GM23338 (cell line): ENCODE data around the gene PAFAH2. TPM values are rescaled to one million over a fixed set of nuclear protein-coding genes. Genes with fewer than 3 reads are reported as not detected.

Experiments used
- ATAC-seq: fragments of 200-7000 bp; cut with Tn5 transposase; 3 replicates; pipeline ENCODE4 v1.9.1; 2020
- DNase-seq: peaks from one replicate; pipeline ENCODE4 v3.0.0-alpha.2; 2015; ENCODE audit warnings: low spot score
- H2AFZ ChIP-seq: fragments of 200-600 bp; sonication (generic); 2 replicates; pipeline ENCODE4 v1.8.0; 2016; ENCODE audit warnings: antibody characterized with exemption, mild to moderate bottlenecking, moderate library complexity
- H3F3A ChIP-seq: fragments of 200-600 bp; sonication (generic); replicated peaks from 2 replicates; pipeline ENCODE4 v1.8.0; 2017; ENCODE audit warnings: antibody characterized with exemption, mixed run types, low read depth
- H3K27ac ChIP-seq: fragments of 200-600 bp; sonication (generic); 2 replicates; pipeline ENCODE4 v1.6.1; 2016; ENCODE audit warnings: low read depth
- H3K27me3 ChIP-seq: fragments of 200-600 bp; sonication (generic); 2 replicates; pipeline ENCODE4 v1.8.0; 2016; ENCODE audit warnings: mild to moderate bottlenecking, mixed run types, moderate library complexity; ENCODE audit not compliant: insufficient read depth
- H3K36me3 ChIP-seq: fragments of 200-600 bp; sonication (generic); 2 replicates; pipeline ENCODE4 v1.8.0; 2016; ENCODE audit warnings: mild to moderate bottlenecking; ENCODE audit not compliant: insufficient read depth
- H3K4me1 ChIP-seq: fragments of 200-600 bp; sonication (generic); 2 replicates; pipeline ENCODE4 v1.8.0; 2016; ENCODE audit warnings: mild to moderate bottlenecking, moderate library complexity; ENCODE audit not compliant: insufficient read depth
- H3K4me2 ChIP-seq: fragments of 200-600 bp; sonication (generic); 2 replicates; pipeline ENCODE4 v1.7.1; 2017; ENCODE audit warnings: mixed run types
- H3K4me3 ChIP-seq: fragments of 200-600 bp; sonication (generic); 2 replicates; pipeline ENCODE4 v1.6.1; 2016; ENCODE audit warnings: mixed run types
- H3K79me2 ChIP-seq: fragments of 200-600 bp; sonication (generic); replicated peaks from 2 replicates; pipeline ENCODE4 v1.8.0; 2017; ENCODE audit warnings: mild to moderate bottlenecking; ENCODE audit not compliant: insufficient read depth
- H3K9me2 ChIP-seq: fragments of 200-600 bp; sonication (generic); 2 replicates; pipeline ENCODE4 v1.8.0; 2017; ENCODE audit not compliant: insufficient read depth
- H4K20me1 ChIP-seq: fragments of 200-600 bp; sonication (generic); replicated peaks from 2 replicates; pipeline ENCODE4 v1.8.0; 2017; ENCODE audit warnings: mild to moderate bottlenecking; ENCODE audit not compliant: insufficient read depth
- H3K27ac Mint-ChIP-seq: 2 replicates; pipeline ENCODE4 v1.8.0; 2020; ENCODE audit warnings: inconsistent platforms, mild to moderate bottlenecking, moderate library complexity, mixed read lengths
- H3K27me3 Mint-ChIP-seq: 3 replicates; pipeline ENCODE4 v1.8.0; 2022; ENCODE audit warnings: low read depth, mild to moderate bottlenecking, moderate library complexity, mixed read lengths, inconsistent platforms; ENCODE audit not compliant: insufficient read depth, poor library complexity
- H3K36me3 Mint-ChIP-seq: 3 replicates; pipeline ENCODE4 v1.8.0; 2021; ENCODE audit warnings: low read depth, mild to moderate bottlenecking, inconsistent platforms, moderate library complexity, mixed read lengths
- H3K4me1 Mint-ChIP-seq: 3 replicates; pipeline ENCODE4 v1.8.0; 2020; ENCODE audit warnings: mild to moderate bottlenecking, inconsistent platforms, mixed read lengths
- H3K4me3 Mint-ChIP-seq: 3 replicates; pipeline ENCODE4 v1.8.0; 2021; ENCODE audit warnings: moderate library complexity, mild to moderate bottlenecking, inconsistent platforms, mixed read lengths
- H3K9me3 Mint-ChIP-seq: 3 replicates; pipeline ENCODE4 v1.8.0; 2020; ENCODE audit warnings: moderate library complexity, mild to moderate bottlenecking, inconsistent platforms, mixed read lengths
- CTCF ChIP-seq, 2 experiments: fragments of 200-600 bp in 1 of 2; sonication (generic) in 1 of 2; conservative IDR thresholded peaks; 2 replicates each; pipeline versions ENCODE4 v1.5.1 to v1.6.1; 2016 to 2017; ENCODE audit warnings: antibody characterized with exemption in 2 of 2, low read depth in 2 of 2, mild to moderate bottlenecking in 2 of 2, moderate library complexity in 1 of 2
- ETS1 ChIP-seq: IDR thresholded peaks from 2 replicates; pipeline ENCODE4 v1.6.1; 2016; ENCODE audit warnings: antibody characterized with exemption
- EZH2 ChIP-seq: fragments of 200-600 bp; sonication (generic); IDR thresholded peaks from one replicate; pipeline ENCODE4 v1.8.0; 2017; ENCODE audit warnings: antibody characterized with exemption, mild to moderate bottlenecking, low read depth; ENCODE audit not compliant: unreplicated experiment
- JUNB ChIP-seq: IDR thresholded peaks from one replicate; pipeline ENCODE4 v1.6.1; 2016; ENCODE audit warnings: antibody characterized with exemption; ENCODE audit not compliant: unreplicated experiment
- NANOG ChIP-seq: IDR thresholded peaks from 2 replicates; pipeline ENCODE4 v1.6.1; 2016; ENCODE audit warnings: antibody characterized with exemption, borderline replicate concordance
- REST ChIP-seq: IDR thresholded peaks from one replicate; pipeline ENCODE4 v1.6.1; 2018; ENCODE audit warnings: antibody characterized with exemption; ENCODE audit not compliant: unreplicated experiment
- ZNF462 ChIP-seq: fragments of 250-450 bp; sonication (Bioruptor Pico); IDR thresholded peaks from 2 replicates; pipeline ENCODE4 v1.5.0; 2020; ENCODE audit warnings: mild to moderate bottlenecking, moderate library complexity
- polyA plus RNA-seq: library from polyadenylated mRNA; unstranded; fragments of >200 nt; fragmentation: Nextera tagmentation; extraction: Ambion mirVana; gene quantifications from 2 replicates; pipeline ENCODE4 v1.2.1, GENCODE V29; 2016
- total RNA-seq: library from RNA; depleted of rRNA; stranded (reverse); fragments of >200 nt; shearing (Covaris generic); gene quantifications from 2 replicates; pipeline ENCODE4 v1.2.3, GENCODE V29; 2014

PAFAH2 gene
- total and polyA plus RNA-seq, 2 experiments from 2014 or later: 5.7 to 10.3 TPM

- TF ChIP-seq ZNF462: no peak
- TF ChIP-seq CTCF (conservative IDR thresholded peaks at IDR 0.05; ENCODE audit: low read depth in 2 of 2): no peak
Observed at GRCh38 chr1:25958465-25958864, 39.4 kb downstream of the PAFAH2 start (continued).

- H3K4me3 ChIP-seq: no peak overlapping the region
- no peak overlapping the region for H3K27ac ChIP-seq
- Mint-ChIP-seq H3K4me3 (no peak overlapping the region), H3K36me3 (peaks cover 29% of the 10 kb centered on the region), H3K9me3 (peaks cover 4% of the 10 kb centered on the region; the same call in 1 of the 3 replicates), H3K27me3 (peaks cover 1% of the 10 kb centered on the region), H3K27ac (no peak overlapping the region), H3K4me1 (peaks cover 8% of the 10 kb centered on the region)
- H3K4me2 ChIP-seq: no peak overlapping the region
- no peak for DNase-seq
- H3K4me1 ChIP-seq: peaks cover 4% of the 10 kb centered on the region; the same call in 1 of the 2 replicates
- H4K20me1 ChIP-seq: no peaks in the 10 kb centered on the region
- H3K27me3 ChIP-seq: no peaks in the 10 kb centered on the region
- H3K79me2 ChIP-seq: no peaks in the 10 kb centered on the region
- ATAC-seq: no peak
- no peaks in the 10 kb centered on the region for H3K9me2 ChIP-seq
- H2AFZ ChIP-seq: no peak overlapping the region
- H3K36me3 ChIP-seq: no peaks in the 10 kb centered on the region; the same call in 1 of the 2 replicates
- H3F3A ChIP-seq: no peaks in the 10 kb centered on the region
- TF ChIP-seq NANOG: no peak
- TF ChIP-seq CTCF (conservative IDR thresholded peaks at IDR 0.05; ENCODE audit: low read depth in 2 of 2): no peak
- TF ChIP-seq REST: no peak
- no peak for TF ChIP-seq ETS1
- TF ChIP-seq EZH2: no peak
- TF ChIP-seq JUNB: no peak
Observed at GRCh38 chr1:25955553-25955952, 42.3 kb downstream of the PAFAH2 start.
